ENCODE measurements around the gene CORO7. TPM values are rescaled to one million over a fixed set of nuclear protein-coding genes. Genes with fewer than 3 reads are reported as not detected.

CORO7 gene
- total and polyA plus RNA-seq, 2 donors (not counting 1 experiment from before 2014, with no cell fraction given) = 117 to 230 TPM

DNA sequence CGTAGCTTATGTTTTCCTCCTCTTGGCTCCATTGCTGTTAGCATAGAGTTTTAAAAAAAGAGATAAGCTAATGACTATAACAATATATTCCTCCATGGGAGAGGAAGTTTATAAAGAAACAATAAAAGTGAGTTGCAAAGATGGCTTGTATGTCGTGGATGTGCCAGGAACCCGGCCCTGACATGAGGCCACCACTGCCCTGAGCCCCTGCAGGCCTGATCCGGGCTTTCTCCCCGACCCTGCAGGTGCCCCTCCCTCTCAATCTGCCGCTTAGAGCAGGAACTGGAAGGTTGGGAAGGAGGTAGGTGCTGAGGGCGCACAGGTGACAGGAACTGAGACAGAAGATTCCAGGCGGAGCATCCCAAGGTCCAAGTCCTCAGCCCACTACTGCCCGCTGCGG lies 76.9 kb downstream of the CORO7 start:
- ChIA-PET CTCF (interaction anchor here (1.5 kb wide), 1 partner anchor 9 kb away, joined by 4 read pairs; no protein-coding TSS in a partner anchor), POLR2A (no interaction called here)
- Histone ChIP-seq H3K4me2 (replicated peaks; ENCODE audit: low read depth, low read length, poor library complexity, severe bottlenecking) (no peak overlapping the region), H3K4me1 (ENCODE audit: control insufficient read depth in 2 of 2, insufficient read depth in 2 of 2, low read length in 2 of 2) (no peaks in the 10 kb centered on the region), H4K20me1 (ENCODE audit: control insufficient read depth, insufficient read depth, low read length, poor library complexity, severe bottlenecking) (peaks cover 36% of the 10 kb centered on the region), H3K79me2 (ENCODE audit: control insufficient read depth, insufficient read depth, low read length) (peaks cover 68% of the 10 kb centered on the region), H3K4me3 (ENCODE audit: control extremely low read depth in 1 of 5, extremely low read depth in 1 of 5, insufficient read depth in 1 of 5, low read depth in 2 of 5, low read length in 4 of 5) (no peak overlapping the region), H3K36me3 (replicated peaks in 1 of 2; ENCODE audit: control extremely low read depth in 1 of 2, control insufficient read depth in 1 of 2, extremely low read depth in 1 of 2, insufficient read depth in 2 of 2, low read length in 1 of 2) (peaks cover 0 to 11% of the 10 kb centered on the region in 2 experiments), H3K9me3 (ENCODE audit: control extremely low read depth in 1 of 3, control insufficient read depth in 2 of 3, insufficient read depth in 1 of 3, low read length in 2 of 3) (no peaks in the 10 kb centered on the region), H3K9ac (ENCODE audit: low read length) (no peak overlapping the region), H3K27me3 (replicated peaks in 1 of 4; ENCODE audit: control extremely low read depth in 1 of 4, control insufficient read depth in 3 of 4, insufficient read depth in 4 of 4, low read length in 3 of 4) (no peaks in the 10 kb centered on the region), H2AFZ (ENCODE audit: insufficient read depth, low read depth, low read length, poor library complexity, severe bottlenecking) (no peak overlapping the region), H3K27ac (ENCODE audit: low read length in 2 of 2) (no peak overlapping the region)
- Mint-ChIP-seq H3K9me3 (ENCODE audit: insufficient read depth) (no peaks in the 10 kb centered on the region), H3K4me1 (no peaks in the 10 kb centered on the region), H3K27me3 (no peaks in the 10 kb centered on the region), H3K4me3 (no peak overlapping the region), H3K27ac (no peak overlapping the region)
- 92% methylated on average over 7 of the region's 10 CpGs for WGBS (ENCODE audit: insufficient coverage)
- no peak for ATAC-seq (ENCODE audit: low read depth)
- DNase-seq = no peak
- intact Hi-C loops (cut with micrococcal nuclease) = no loop called here
- TF ChIP-seq EZH2 (IDR thresholded peaks at IDR 0.05; ENCODE audit: borderline replicate concordance, insufficient read depth, low read depth, low read length, poor library complexity, severe bottlenecking) = no peak
- TF ChIP-seq, protein P1, sequence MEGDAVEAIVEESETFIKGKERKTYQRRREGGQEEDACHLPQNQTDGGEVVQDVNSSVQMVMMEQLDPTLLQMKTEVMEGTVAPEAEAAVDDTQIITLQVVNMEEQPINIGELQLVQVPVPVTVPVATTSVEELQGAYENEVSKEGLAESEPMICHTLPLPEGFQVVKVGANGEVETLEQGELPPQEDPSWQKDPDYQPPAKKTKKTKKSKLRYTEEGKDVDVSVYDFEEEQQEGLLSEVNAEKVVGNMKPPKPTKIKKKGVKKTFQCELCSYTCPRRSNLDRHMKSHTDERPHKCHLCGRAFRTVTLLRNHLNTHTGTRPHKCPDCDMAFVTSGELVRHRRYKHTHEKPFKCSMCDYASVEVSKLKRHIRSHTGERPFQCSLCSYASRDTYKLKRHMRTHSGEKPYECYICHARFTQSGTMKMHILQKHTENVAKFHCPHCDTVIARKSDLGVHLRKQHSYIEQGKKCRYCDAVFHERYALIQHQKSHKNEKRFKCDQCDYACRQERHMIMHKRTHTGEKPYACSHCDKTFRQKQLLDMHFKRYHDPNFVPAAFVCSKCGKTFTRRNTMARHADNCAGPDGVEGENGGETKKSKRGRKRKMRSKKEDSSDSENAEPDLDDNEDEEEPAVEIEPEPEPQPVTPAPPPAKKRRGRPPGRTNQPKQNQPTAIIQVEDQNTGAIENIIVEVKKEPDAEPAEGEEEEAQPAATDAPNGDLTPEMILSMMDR (IDR thresholded peaks at IDR 0.05) = no peak

DNA sequence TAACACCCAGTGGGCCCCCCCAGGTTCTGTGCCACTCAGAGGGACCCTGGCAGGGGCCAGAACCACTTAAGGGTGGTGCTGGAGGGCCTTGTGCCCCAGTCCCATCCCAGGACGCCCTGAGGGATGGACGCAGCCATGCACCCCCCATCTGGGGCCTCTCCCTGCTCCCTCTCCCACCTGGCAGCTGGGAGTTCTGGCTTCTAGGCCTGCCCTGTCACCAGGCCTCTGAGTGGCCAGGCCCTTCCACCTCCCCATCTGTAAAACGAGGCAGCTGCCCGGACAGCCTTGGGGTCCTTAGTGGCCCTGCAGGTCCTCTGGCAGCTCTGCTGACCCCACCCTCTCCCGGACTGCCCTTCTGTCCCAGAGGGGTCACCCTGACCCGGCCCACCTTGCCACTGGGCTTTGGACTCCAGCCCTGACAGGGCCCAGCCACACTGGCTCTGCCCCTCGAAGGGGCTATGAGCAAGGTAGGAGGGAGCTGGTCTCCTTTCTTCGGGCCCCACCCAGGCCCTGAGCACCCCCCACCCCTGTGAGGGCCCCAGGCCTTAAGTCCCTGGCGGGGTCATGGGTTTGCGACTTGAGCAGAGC lies 77.6 kb downstream of the CORO7 start:
- CTCF ChIA-PET = interaction anchor here (1.5 kb wide), 1 partner anchor 8 kb away, joined by 4 read pairs; no protein-coding TSS in a partner anchor

More for the DNA sequence above, 77.6 kb downstream of the CORO7 start:
- TF ChIP-seq, protein P1 (IDR thresholded peaks at IDR 0.05) = no peak
- no peak for TF ChIP-seq EZH2 (IDR thresholded peaks at IDR 0.05; ENCODE audit: borderline replicate concordance, insufficient read depth, low read depth, low read length, poor library complexity, severe bottlenecking)
- Histone ChIP-seq H2AFZ (ENCODE audit: insufficient read depth, low read depth, low read length, poor library complexity, severe bottlenecking) (no peak overlapping the region), H3K27me3 (replicated peaks in 1 of 4; ENCODE audit: control extremely low read depth in 1 of 4, control insufficient read depth in 3 of 4, insufficient read depth in 4 of 4, low read length in 3 of 4) (no peaks in the 10 kb centered on the region), H3K79me2 (ENCODE audit: control insufficient read depth, insufficient read depth, low read length) (peaks cover 61% of the 10 kb centered on the region), H3K36me3 (replicated peaks in 1 of 2; ENCODE audit: control extremely low read depth in 1 of 2, control insufficient read depth in 1 of 2, extremely low read depth in 1 of 2, insufficient read depth in 2 of 2, low read length in 1 of 2) (peaks cover 0 to 11% of the 10 kb centered on the region in 2 experiments), H3K4me3 (ENCODE audit: control extremely low read depth in 1 of 5, extremely low read depth in 1 of 5, insufficient read depth in 1 of 5, low read depth in 2 of 5, low read length in 4 of 5) (no peak overlapping the region), H3K27ac (ENCODE audit: low read length in 2 of 2) (no peak overlapping the region), H3K9me3 (ENCODE audit: control extremely low read depth in 1 of 3, control insufficient read depth in 2 of 3, insufficient read depth in 1 of 3, low read length in 2 of 3) (no peaks in the 10 kb centered on the region), H3K4me1 (ENCODE audit: control insufficient read depth in 2 of 2, insufficient read depth in 2 of 2, low read length in 2 of 2) (no peaks in the 10 kb centered on the region), H3K4me2 (replicated peaks; ENCODE audit: low read depth, low read length, poor library complexity, severe bottlenecking) (no peak overlapping the region), H3K9ac (ENCODE audit: low read length) (no peak overlapping the region), H4K20me1 (ENCODE audit: control insufficient read depth, insufficient read depth, low read length, poor library complexity, severe bottlenecking) (peaks cover 30% of the 10 kb centered on the region)
- WGBS (ENCODE audit: insufficient coverage) = 96% methylated on average over 9 of the region's 10 CpGs
- intact Hi-C loops (cut with micrococcal nuclease) = no loop called here
- DNase-seq = no peak
- ATAC-seq (ENCODE audit: low read depth) = no peak
- H3K4me3 Mint-ChIP-seq = no peak overlapping the region
- POLR2A ChIA-PET = no interaction called here
- no peaks in the 10 kb centered on the region for H3K4me1 Mint-ChIP-seq
- H3K27ac Mint-ChIP-seq = no peak overlapping the region
- no peaks in the 10 kb centered on the region for H3K9me3 Mint-ChIP-seq (ENCODE audit: insufficient read depth)
- no peaks in the 10 kb centered on the region for H3K27me3 Mint-ChIP-seq
